Common myeloid progenitor, CD34-positive (primary cell): ENCODE results near the gene HDLBP.

ENCODE experiments used
- CTCF ChIA-PET: fragments of 350-600 bp; sonication (Branson Sonifier 250); formaldehyde crosslinking; loops from one replicate; lab custom pipeline; 2021; ENCODE audit warnings: antibody characterized with exemption; lab: Charles Lee
- POLR2A ChIA-PET: fragments of 350-600 bp; sonication (Branson Sonifier 250); formaldehyde crosslinking; loops from one replicate; lab custom pipeline; 2021; ENCODE audit warnings: antibody characterized with exemption; lab: Charles Lee
- DNase-seq, 3 donors: peaks; one replicate each; pipeline versions ENCODE4 v3.0.0 to v3.0.0-alpha.2; 2013
- H3K27ac ChIP-seq, 2 experiments: 1 replicate in 1 of 2; 2 replicates in 1 of 2; pipeline ENCODE4 v1.7.0; 2013; ENCODE audit warnings: inconsistent platforms in 2 of 2, low read length in 2 of 2, mild to moderate bottlenecking in 2 of 2, low read depth in 1 of 2, moderate library complexity in 1 of 2; ENCODE audit not compliant: severe bottlenecking in 2 of 2, insufficient read depth in 1 of 2, poor library complexity in 1 of 2
- H3K27me3 ChIP-seq, 5 experiments: replicated peaks in 2 of 5; 1 replicate in 3 of 5; 2 replicates in 2 of 5; pipeline versions ENCODE4 v1.6.1 to v1.7.0; 2013; ENCODE audit warnings: low read length in 4 of 5, mild to moderate bottlenecking in 2 of 5, moderate library complexity in 2 of 5, inconsistent platforms in 1 of 5; ENCODE audit not compliant: insufficient read depth in 5 of 5, control insufficient read depth in 4 of 5
- H3K36me3 ChIP-seq, 4 experiments: 1 replicate in 2 of 4; 2 replicates in 2 of 4; pipeline versions ENCODE4 v1.6.1 to v1.7.0; 2013; ENCODE audit warnings: low read length in 3 of 4, control low read depth in 1 of 4, mild to moderate bottlenecking in 1 of 4; ENCODE audit not compliant: control insufficient read depth in 4 of 4, insufficient read depth in 4 of 4
- H3K4me1 ChIP-seq, 4 experiments: 1 replicate in 3 of 4; 2 replicates in 1 of 4; pipeline versions ENCODE4 v1.6.1 to v1.7.1; 2013; ENCODE audit warnings: low read length in 3 of 4, mild to moderate bottlenecking in 3 of 4, control low read depth in 1 of 4, inconsistent platforms in 1 of 4, moderate library complexity in 1 of 4; ENCODE audit not compliant: control insufficient read depth in 4 of 4, insufficient read depth in 4 of 4; ENCODE audit errors: control extremely low read depth in 1 of 4
- H3K4me3 ChIP-seq, 7 experiments: 1 replicate in 4 of 7; 2 replicates in 3 of 7; pipeline versions ENCODE4 v1.5.1 to v1.7.0; 2013; ENCODE audit warnings: mild to moderate bottlenecking in 7 of 7, low read length in 6 of 7, moderate library complexity in 6 of 7, inconsistent platforms in 2 of 7, low read depth in 2 of 7, control low read depth in 1 of 7; ENCODE audit not compliant: insufficient read depth in 4 of 7, control insufficient read depth in 1 of 7; ENCODE audit errors: extremely low read depth in 1 of 7
- H3K9me3 ChIP-seq, 5 experiments: 1 replicate in 4 of 5; 2 replicates in 1 of 5; pipeline versions ENCODE4 v1.6.1 to v1.7.1; 2013; ENCODE audit warnings: low read length in 4 of 5, mild to moderate bottlenecking in 2 of 5, inconsistent platforms in 1 of 5, low read depth in 1 of 5, moderate library complexity in 1 of 5; ENCODE audit not compliant: control insufficient read depth in 4 of 5, insufficient read depth in 2 of 5; ENCODE audit errors: control extremely low read depth in 1 of 5
- WGBS: methylation state at CpG from one replicate; pipeline ENCODE4 v1.1.5; 2013; ENCODE audit not compliant: insufficient coverage; 5-methylcytosine and 5-hydroxymethylcytosine counted together

The HDLBP gene

DNA sequence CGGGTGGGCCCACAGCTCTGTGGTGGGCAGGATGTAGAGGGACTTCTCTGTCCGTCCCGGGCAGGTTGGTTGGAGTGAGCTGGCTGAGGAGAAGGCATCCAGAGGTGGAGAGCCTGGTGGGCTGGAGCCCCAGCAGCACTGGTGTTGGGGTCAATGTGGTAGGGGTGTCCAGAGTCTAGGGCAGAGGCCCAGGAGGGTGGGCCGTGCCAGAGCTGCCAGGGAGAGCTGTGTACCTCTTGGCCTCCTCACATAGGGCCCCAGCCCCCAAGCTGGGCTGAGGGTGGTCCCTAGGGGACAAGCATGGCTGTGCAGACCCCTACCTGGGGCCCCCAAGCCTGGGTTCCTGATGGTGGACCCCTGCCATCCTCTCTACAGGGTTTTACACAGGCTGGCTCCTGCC is 111.0 kb downstream of the HDLBP start:
- ChIA-PET CTCF (no interaction called here), POLR2A (no interaction called here)
- no peak overlapping the region for H3K27ac ChIP-seq
- DNase-seq, result no peak
- no peaks in the 10 kb centered on the region for H3K9me3 ChIP-seq
- no peak overlapping the region for H3K4me3 ChIP-seq
- no peaks in the 10 kb centered on the region for H3K36me3 ChIP-seq
- H3K4me1 ChIP-seq, result peaks cover 0 to 38% (median 25%) of the 10 kb centered on the region in 4 experiments
- 29% methylated on average over 3 of the region's 4 CpGs for WGBS
- H3K27me3 ChIP-seq, result no peaks in the 10 kb centered on the region

- WGBS, result 99% methylated on average over 10 of the region's 10 CpGs
- POLR2A ChIA-PET, result no interaction called here
Measured at GRCh38 chr2:241204010-241204384, 111.5 kb downstream of the HDLBP start.

DNA sequence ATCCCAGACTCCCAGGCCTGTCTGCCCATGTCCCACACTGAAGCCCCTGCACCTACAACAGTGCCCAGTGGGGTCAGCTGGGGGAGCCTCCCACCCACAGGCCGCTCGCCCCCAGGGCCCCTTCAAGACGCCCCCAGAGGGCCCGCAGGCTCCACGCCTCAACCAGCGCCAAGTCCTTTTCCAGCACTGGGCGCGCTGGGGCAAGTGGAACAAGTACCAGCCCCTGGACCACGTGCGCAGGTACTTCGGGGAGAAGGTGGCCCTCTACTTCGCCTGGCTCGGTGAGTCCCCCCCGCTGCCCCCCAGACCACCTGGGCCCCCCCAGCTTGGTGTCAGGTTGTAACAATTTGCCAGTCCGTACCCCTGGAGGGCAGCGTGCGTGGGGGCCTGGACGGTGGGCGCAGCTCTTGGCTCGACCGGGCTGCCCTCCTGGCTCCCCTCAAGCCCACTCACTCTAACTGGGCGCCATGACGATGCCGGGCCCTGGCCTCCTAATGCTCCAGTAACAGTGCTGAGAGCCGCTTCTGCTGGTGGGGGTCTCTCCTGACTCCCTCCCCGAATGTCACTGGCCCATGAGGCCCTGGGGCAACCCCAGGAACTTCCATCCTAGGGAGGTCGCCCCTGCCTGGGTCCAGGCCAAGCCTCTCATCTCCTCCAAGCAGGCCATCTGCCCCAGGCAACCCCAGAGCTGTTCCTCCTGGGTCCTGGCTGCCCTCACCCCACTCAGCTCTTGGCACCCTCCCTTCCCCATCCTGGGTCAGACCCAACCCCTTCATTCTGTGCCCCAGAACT is 112.1 kb downstream of the HDLBP start:
- Histone ChIP-seq H3K36me3 (no peaks in the 10 kb centered on the region), H3K4me3 (no peak overlapping the region), H3K27ac (no peak overlapping the region), H3K4me1 (peaks cover 0 to 39% (median 25%) of the 10 kb centered on the region in 4 experiments), H3K9me3 (no peaks in the 10 kb centered on the region), H3K27me3 (no peaks in the 10 kb centered on the region)
- WGBS, result 99% methylated on average over 25 of the region's 27 CpGs
- CTCF ChIA-PET, result no interaction called here
- POLR2A ChIA-PET, result no interaction called here
- no peak for DNase-seq

More at GRCh38 chr2:241204010-241204384, 111.5 kb downstream of the HDLBP start:
- CTCF ChIA-PET, result no interaction called here
- H3K9me3 ChIP-seq, result no peaks in the 10 kb centered on the region
- H3K4me1 ChIP-seq, result peaks cover 0 to 39% (median 25%) of the 10 kb centered on the region in 4 experiments
- no peaks in the 10 kb centered on the region for H3K27me3 ChIP-seq
- no peak overlapping the region for H3K27ac ChIP-seq
- no peak for DNase-seq
- no peak overlapping the region for H3K4me3 ChIP-seq
- H3K36me3 ChIP-seq, result no peaks in the 10 kb centered on the region

GRCh38 chr2:241202681-241203080 is 112.8 kb downstream of the HDLBP start:
- CTCF ChIA-PET, result interaction anchor here (0.6 kb wide), 1 partner anchor 21 kb away, joined by 3 read pairs; no protein-coding TSS in a partner anchor
- no peak overlapping the region for H3K27ac ChIP-seq
- 100% methylated on average over 2 of the region's 9 CpGs for WGBS
- no peak for DNase-seq
- H3K36me3 ChIP-seq, result no peaks in the 10 kb centered on the region
- no peaks in the 10 kb centered on the region for H3K27me3 ChIP-seq
- peaks cover 0 to 39% (median 25%) of the 10 kb centered on the region in 4 experiments for H3K4me1 ChIP-seq
- H3K4me3 ChIP-seq, result no peak overlapping the region
- H3K9me3 ChIP-seq, result no peaks in the 10 kb centered on the region
- POLR2A ChIA-PET, result no interaction called here

DNA sequence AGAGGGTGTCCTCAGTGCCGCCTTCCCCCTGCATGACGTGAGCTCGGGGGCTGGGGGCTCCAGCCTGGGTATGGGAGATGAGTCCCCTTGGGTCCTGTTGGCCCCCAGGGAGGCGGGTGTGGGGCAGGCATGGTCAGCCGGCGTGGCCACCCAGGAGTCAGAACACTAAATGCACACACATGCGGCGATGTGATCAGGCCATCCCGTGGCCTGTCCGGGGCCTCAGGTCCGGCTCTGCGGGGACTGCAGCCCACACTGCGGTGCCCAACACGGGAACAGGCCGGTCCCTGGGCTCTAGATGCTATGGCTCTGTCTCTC is 113.2 kb downstream of the HDLBP start:
- 94% methylated on average over 14 of the region's 15 CpGs for WGBS
- DNase-seq, result no peak
- H3K27ac ChIP-seq, result no peak overlapping the region
- H3K4me1 ChIP-seq, result peaks cover 0 to 39% (median 25%) of the 10 kb centered on the region in 4 experiments
- no peaks in the 10 kb centered on the region for H3K36me3 ChIP-seq
- no peaks in the 10 kb centered on the region for H3K27me3 ChIP-seq
- no peaks in the 10 kb centered on the region for H3K9me3 ChIP-seq
- CTCF ChIA-PET, result interaction anchor here (0.6 kb wide), 1 partner anchor 21 kb away, joined by 3 read pairs; no protein-coding TSS in a partner anchor
- H3K4me3 ChIP-seq, result no peak overlapping the region
- POLR2A ChIA-PET, result no interaction called here

GRCh38 chr2:241201445-241202267 is 113.8 kb downstream of the HDLBP start:
- 85% methylated on average over 23 of the region's 24 CpGs for WGBS
- Histone ChIP-seq H3K9me3 (no peaks in the 10 kb centered on the region), H3K4me3 (peak overlapping the region in 1 of 7 experiments; percentile 17), H3K27ac (no peak overlapping the region), H3K36me3 (no peaks in the 10 kb centered on the region), H3K27me3 (no peaks in the 10 kb centered on the region), H3K4me1 (peaks cover 0 to 39% (median 25%) of the 10 kb centered on the region in 4 experiments)
- POLR2A ChIA-PET, result interaction anchor here (0.5 kb wide), 1 partner anchor 553 kb away, joined by 4 read pairs; no protein-coding TSS in a partner anchor
- DNase-seq, result no peak
- CTCF ChIA-PET, result interaction anchor here (0.6 to 1.2 kb wide), 2 partner anchors 20 to 21 kb away, joined by 3 read pairs; no protein-coding TSS in a partner anchor
